ENCODE measurements around the gene IL4R.

GRCh38 chr16:27335349-27336053 is 21.7 kb downstream of the IL4R start:
- no peak for TF ChIP-seq CTCF (conservative IDR thresholded peaks at IDR 0.05; ENCODE audit: low read depth in 2 of 2)
- no peak for TF ChIP-seq EZH2phosphoT487 (IDR thresholded peaks at IDR 0.05; ENCODE audit: unreplicated experiment)

Data from GM23338 (cell line).